PC-9 (cell line): ENCODE results near the gene SNCAIP.

Experiments
- EZH2 ChIP-seq: fragments of 200-600 bp; sonication (generic); IDR thresholded peaks from 2 replicates; pipeline ENCODE4 v1.8.0; 2017; ENCODE audit warnings: antibody characterized with exemption, low read depth
- TF ChIP-seq, protein P1 (sequence below): fragments of 200-600 bp; sonication (generic); conservative IDR thresholded peaks from 2 replicates; pipeline ENCODE4 v1.6.1; 2017; ENCODE audit warnings: mixed run types, antibody characterized with exemption, mild to moderate bottlenecking, moderate library complexity

GRCh38 chr5:122301016-122301415 lies 11.0 kb upstream of the SNCAIP start:
- TF ChIP-seq, protein P1, sequence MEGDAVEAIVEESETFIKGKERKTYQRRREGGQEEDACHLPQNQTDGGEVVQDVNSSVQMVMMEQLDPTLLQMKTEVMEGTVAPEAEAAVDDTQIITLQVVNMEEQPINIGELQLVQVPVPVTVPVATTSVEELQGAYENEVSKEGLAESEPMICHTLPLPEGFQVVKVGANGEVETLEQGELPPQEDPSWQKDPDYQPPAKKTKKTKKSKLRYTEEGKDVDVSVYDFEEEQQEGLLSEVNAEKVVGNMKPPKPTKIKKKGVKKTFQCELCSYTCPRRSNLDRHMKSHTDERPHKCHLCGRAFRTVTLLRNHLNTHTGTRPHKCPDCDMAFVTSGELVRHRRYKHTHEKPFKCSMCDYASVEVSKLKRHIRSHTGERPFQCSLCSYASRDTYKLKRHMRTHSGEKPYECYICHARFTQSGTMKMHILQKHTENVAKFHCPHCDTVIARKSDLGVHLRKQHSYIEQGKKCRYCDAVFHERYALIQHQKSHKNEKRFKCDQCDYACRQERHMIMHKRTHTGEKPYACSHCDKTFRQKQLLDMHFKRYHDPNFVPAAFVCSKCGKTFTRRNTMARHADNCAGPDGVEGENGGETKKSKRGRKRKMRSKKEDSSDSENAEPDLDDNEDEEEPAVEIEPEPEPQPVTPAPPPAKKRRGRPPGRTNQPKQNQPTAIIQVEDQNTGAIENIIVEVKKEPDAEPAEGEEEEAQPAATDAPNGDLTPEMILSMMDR: no peak
- no peak for TF ChIP-seq EZH2
